ENCODE measurements around the gene ZNF446.
"Not testable (repeated sequence)": the region's sequence is repeated elsewhere in the genome, so short reads cannot be mapped to it uniquely, and the experiment has no call there.

Gene ZNF446

DNA sequence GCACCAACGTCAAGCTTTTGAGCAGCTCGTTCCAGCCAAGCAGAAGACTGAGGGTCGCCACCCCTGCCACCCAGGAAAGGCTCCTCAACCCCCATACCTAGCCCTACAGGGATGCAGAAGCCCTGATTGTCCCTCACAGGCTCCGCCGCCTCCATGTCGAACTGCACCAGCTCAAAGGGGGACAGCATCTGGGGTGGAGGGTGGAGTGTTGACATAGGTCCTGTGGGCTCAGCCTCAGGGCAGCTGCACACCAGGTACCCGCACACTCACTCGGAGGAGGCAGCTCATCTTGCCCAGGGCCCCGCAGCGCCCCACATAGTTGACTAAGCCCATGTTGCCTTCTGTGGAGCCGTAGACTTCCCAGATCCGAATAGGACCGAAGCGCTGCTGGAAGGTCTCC lies 24.1 kb downstream of the ZNF446 start:
- DNase-seq (ENCODE audit: low spot score), result no peak

DNA sequence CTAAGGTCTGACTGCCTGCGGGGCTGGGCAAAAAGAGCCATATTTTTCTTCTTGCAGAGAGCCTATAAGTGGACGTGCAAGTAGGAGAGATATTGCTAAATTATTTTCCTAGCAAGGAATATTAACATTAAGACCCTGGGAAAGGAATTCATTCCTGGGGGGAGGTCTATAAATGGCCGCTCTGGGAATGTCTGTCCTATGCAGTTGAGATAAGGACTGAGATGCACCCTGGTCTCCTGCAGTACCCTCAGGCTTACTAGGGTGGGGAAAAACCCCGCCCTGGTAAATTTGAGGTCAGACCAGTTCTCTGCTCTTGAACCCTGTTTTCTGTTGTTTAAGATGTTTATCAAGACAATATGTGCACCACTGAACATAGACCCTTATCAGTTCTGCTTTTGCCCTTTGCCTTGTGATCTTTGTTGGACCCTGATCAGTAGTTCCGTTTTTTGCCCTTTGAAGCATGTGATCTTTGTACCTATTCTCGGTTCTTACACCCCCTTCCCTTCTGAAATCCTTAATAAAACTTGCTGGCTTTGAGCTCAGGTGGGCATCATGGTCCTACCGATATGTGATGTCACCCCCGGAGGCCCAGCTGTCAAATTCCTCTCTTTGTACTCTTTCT lies 31.6 kb downstream of the ZNF446 start:
- DNase-seq (ENCODE audit: low spot score), result not testable (repeated sequence)

GRCh38 chr19:58509731-58510083 lies 33.6 kb downstream of the ZNF446 start:
- no peak for DNase-seq (ENCODE audit: low spot score)

DNA sequence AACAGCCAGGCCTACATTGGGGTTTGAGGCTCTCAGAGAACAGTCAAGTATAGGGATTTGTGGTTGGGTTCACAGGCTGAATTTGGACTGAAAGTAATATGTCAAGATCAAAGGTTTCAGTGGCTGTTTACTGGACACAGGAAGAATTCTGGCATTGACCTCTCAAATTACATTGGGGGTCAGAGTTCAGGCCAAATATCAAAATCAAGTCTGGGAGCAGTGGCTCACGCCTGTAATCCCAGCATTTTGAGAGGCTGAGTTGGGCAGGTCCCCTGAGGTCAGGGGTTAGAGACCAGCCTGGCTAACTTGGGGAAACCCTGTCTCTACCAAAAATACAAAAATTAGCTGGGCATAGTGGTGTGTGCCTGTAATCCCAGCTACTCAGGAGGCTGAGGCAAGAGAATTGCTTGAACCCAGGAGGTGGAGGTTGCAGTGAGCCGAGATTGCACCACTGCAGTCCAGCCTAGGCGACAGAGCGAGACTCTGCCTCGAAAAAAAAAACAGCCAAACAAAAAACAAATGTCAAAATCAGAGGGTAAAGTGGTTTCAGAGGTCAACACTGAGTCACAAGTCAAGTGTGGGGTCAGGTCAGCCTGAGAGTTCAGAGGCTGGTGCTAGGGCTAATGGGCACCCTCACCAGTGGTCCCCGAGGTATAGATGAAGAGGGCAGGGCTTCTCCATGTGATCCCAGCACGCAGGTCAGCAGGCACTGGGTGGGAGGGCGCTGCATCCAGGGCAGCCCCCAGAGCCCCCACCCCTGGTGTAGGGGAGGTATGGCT lies 34.1 kb downstream of the ZNF446 start:
- no peak for DNase-seq (ENCODE audit: low spot score)

- no peak for DNase-seq (ENCODE audit: low spot score)
These were observed 35.4 kb downstream of the ZNF446 start, which contains the start of gene SLC27A5 for GRCh38 chr19:58511353-58512208. Gene SLC27A5 (minus strand): TSS chr19:58511992. CDS start chr19:58511955, 37 bp downstream.

GRCh38 chr19:58513213-58513693 lies 37.1 kb downstream of the ZNF446 start:
- no peak for DNase-seq (ENCODE audit: low spot score)

GRCh38 chr19:58513694-58514563 lies 37.8 kb downstream of the ZNF446 start:
- peak; percentile 87 for DNase-seq (ENCODE audit: low spot score)

GRCh38 chr19:58514564-58515022 lies 38.4 kb downstream of the ZNF446 start:
- no peak for DNase-seq (ENCODE audit: low spot score)

- no peak for DNase-seq (ENCODE audit: low spot score)
These were observed 39.1 kb downstream of the ZNF446 start for GRCh38 chr19:58515259-58515658.

- DNase-seq (ENCODE audit: low spot score), result no peak
These were observed 40.2 kb downstream of the ZNF446 start for GRCh38 chr19:58516246-58516836.

GRCh38 chr19:58516964-58517833 lies 41.0 kb downstream of the ZNF446 start:
- DNase-seq (ENCODE audit: low spot score), result no peak

- no peak for DNase-seq (ENCODE audit: low spot score)
These were observed 42.3 kb downstream of the ZNF446 start for GRCh38 chr19:58518256-58519086.

GRCh38 chr19:58519087-58519354 lies 42.9 kb downstream of the ZNF446 start:
- peak; percentile 50 for DNase-seq (ENCODE audit: low spot score)

GRCh38 chr19:58519355-58520256 lies 43.5 kb downstream of the ZNF446 start, which contains the start of gene ZBTB45:
Gene ZBTB45 (minus strand): TSS chr19:58519810. CDS start chr19:58517673, 2,137 bp downstream.
- peak; percentile 95 for DNase-seq (ENCODE audit: low spot score)

- no peak for DNase-seq (ENCODE audit: low spot score)
These were observed 44.1 kb downstream of the ZNF446 start for GRCh38 chr19:58520257-58520599.

DNA sequence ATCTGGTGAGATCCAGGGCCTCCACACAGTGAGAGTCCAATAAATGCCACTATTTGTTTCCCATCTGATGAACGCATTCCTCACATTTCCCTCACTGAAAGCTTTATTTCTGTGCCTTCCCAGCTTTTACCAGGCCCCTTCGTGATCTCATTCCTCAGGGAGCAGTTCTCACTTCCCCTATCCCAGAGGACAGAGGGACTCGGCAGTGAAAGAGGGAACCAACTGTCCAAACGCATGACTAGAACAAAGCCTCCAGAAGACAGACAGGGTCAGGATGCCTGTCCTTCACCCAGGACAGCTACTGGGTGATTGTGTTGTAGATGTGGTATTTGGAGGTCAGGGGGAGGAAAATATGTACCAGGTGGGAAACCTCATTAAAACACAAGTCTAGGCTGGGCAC lies 45.5 kb downstream of the ZNF446 start:
- no peak for DNase-seq (ENCODE audit: low spot score)

DNA sequence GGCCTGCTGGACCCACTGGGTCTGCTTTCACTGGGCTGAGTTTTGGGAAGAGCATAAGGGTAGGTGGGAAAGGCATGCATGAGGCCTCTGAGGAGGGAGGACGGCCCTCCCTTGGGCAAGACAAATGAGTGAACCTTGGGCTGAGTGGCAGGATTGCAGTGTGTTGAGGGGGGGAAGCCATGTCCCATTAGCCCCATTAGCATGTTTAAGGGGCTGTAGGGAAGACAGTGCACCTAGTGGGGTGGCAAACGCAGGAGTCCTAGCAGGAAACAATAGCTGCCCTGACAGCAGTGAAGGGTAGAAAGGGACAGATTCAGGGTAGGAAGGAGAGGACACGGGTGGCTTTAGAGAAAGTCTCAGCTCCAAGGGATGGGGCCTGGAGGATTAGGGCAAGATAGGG lies 46.6 kb downstream of the ZNF446 start:
- DNase-seq (ENCODE audit: low spot score), result no peak

- no peak for DNase-seq (ENCODE audit: low spot score)
These were observed 53.3 kb downstream of the ZNF446 start for GRCh38 chr19:58529405-58529804.

Data from putamen (tissue), 1 donor.